Stimulated activated CD8-positive, alpha-beta memory T cell treated with anti-CD3 and anti-CD28 coated beads, Interleukin-7, amount 100 ng/mL, for 1 hour (primary cell): ENCODE data around the gene FBLL1.
"Not testable (repeated sequence)": the region's sequence is repeated elsewhere in the genome, so short reads cannot be mapped to it uniquely, and the experiment has no call there.

ENCODE experiments used
- DNase-seq, 2 donors: peaks; one replicate each; pipeline ENCODE4 v3.0.0-alpha.2; 2020; ENCODE audit warnings: low read depth in 2 of 2

Gene FBLL1

GRCh38 chr5:168528521-168529373 lies at the start of gene FBLL1:
Gene FBLL1 (plus strand): TSS chr5:168529305. CDS start chr5:168529505, 200 bp downstream.
- no peak for DNase-seq

DNA sequence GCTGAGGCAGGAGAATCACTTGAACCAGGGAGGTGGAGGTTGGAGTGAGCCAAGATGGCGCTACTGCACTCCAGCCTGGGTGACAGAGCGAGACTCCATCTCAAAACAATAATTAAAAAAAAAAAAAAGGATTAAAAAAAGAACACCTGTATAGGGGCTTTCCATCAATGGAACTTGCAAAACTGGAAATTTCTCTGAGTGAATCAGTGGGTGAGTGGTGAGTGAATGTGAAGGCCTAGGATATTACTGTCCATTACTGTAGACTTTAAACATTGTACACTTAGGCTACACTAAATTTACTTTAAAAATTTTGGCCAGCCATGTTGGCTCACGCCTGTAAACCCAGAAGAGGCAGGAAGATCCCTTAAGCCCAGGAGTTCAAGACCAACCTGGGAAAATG lies 48.5 kb upstream of the FBLL1 start:
- DNase-seq = no peak

DNA sequence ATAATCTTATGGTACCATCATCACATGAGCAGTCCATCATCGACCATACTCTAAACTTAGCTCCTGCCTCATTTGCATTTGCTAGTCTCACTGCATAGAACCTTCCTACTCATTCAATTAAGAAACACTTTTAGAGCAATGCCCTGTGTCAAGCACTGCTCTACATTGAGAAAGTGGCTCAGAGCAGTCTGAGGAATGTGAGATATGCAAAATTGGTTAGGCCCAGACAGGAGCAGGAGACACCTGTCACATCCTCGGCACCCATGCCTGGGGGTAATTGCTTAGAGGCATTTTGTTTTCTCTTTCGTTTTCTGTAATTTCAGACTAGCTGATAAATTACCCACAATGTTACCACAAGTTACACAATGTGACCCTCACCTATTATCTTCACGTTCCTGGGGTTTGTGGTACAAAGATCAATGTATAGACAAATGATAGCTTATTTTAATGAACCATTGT lies 47.7 kb upstream of the FBLL1 start:
- DNase-seq = no peak

DNA sequence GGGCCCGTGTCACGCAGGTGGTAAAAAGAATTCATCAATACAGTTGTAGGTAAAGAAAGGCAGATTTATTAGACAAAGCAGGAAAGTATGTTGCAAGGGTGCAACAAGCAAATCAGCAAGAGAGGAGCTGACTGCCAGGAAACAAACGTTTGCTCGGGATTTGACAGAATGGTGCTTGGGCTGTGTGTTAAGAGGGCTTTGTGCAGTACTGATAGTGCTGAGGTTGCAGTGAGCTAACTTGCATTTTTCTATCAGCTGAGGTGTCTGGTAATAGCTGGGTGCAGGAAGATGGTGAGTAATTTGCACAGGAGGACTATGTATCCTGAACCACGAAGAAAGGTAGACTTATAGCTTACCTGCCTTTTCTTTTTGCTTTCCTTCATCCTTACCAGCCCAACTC lies 46.7 kb upstream of the FBLL1 start:
- DNase-seq = no peak

DNA sequence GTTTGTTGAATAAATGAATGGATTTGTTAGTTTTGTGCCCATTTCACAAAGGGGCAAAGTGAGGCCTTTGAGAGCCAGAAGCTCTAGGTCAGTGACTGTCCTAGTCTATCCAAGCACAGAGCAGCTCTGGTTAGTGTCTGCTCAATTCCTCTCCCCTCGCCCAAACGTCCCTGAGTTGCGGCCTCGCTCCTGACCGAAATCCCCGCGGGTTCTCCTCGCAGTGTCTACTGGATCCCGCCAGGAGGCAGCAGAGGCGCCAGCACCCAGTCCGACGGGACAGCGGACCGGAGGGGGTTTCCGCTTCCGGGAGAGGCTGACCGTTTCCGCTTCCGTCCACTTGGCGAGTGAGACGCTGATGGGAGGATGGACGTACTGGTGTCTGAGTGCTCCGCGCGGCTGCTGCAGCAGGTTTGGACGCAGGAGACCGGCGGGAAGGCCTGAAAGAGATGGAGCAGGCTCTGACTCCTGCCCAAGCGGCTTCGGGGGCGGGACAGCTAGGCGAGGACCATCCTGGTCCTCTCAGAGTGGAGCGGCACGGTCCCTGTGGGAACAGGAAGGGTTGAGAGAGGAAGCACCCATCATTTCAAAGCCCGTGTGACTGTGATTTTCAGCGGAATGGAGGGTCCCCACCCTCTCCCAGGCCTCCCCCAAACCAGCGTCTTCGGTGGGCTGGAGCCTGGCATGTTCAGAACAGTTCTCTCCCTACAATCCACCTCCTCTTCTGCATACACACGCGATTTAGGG lies 42.8 kb upstream of the FBLL1 start, which contains the start of gene RARS1:
TSS of gene RARS1 (plus strand) at position 336 of the 744 bp plus-strand sequence. CDS start at position 364, 28 bp downstream.
- DNase-seq = peak; percentile 75 to 76

- DNase-seq = no peak
Observed at GRCh38 chr5:168489059-168489458, 40.0 kb upstream of the FBLL1 start.

- DNase-seq = no peak
Observed at GRCh38 chr5:168494057-168494555, 35.0 kb upstream of the FBLL1 start.

DNA sequence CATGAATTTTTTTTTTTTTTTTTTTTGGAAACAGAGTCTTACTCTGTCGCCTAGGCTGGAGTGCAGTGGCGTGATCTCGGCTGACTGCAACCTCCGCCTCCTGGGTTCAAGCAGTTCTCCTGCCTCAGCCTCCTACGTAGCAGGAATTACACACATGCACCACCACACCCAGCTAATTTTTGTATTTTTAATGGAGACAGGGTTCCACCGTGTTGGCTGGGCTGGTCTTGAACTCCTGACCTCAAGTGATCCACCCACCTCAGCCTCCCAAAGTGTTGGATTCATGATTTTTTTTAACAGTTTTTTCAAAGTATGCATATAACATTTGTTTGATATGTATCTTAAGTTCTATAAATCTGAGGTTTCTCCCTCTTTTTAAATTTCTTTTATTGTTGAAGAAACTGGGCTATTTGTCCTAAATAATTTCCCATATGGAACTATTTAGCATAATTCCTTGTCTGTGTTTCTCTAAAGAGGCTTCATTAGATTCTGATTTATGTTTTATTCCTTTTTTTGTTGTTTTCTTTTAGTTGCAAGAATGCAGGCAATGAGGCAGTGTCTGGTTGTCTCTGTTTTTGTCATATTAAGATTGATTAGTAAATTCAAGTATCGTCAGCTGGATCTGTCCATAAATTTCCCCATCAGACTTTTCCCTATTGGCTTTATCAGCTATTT lies 26.4 kb upstream of the FBLL1 start:
- no peak for DNase-seq

DNA sequence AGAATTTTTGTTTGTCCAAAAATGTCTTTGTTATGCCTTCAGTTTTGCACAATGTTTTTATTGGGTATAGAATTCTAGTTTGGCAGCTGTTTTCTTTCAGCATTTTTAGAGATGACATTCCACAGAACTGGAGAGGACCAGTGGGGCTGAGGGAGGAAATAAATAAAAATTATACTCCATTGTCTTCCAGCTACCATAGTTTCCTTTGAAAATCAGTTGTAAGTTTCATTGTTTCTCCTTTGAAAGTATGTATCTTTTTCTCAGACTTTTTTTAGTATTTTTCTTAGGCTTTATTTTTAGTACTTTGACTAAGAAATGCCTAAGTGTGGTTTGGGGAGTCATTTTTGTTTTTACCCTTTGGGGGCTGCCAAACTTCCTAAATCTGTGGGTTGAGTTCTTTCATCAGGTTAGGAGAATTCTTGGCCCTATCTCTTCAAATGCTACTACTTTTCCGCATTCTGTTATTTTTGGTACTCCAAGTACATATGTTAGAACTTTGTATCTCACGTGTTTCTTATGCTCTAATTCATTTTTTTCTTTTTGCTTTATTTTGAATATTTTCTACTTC lies 15.2 kb upstream of the FBLL1 start:
- DNase-seq = no peak

DNA sequence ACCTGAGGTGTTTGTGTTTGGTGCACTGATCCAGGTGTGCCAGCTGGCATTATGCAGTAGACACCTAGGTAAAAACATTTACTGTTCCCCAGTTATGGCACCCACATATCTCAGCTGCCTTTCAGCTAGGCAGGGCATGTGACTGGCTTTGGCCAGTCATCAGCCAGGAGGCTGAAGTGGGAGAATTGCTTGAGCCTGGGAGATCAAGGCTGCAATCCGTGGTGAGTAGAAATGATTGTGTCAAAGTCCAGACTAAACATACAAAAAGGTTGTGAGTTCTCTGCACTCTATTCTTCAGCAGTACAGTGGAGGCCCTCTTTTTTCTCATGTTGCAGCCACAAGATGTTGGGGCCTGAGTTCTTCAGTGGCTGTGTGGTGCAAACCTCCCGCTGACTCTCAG lies 3.2 kb upstream of the FBLL1 start:
- DNase-seq = no peak

- no peak for DNase-seq
Observed at GRCh38 chr5:168527756-168528295, 1.3 kb upstream of the FBLL1 start.

GRCh38 chr5:168529374-168530234 lies 499 bp downstream of the FBLL1 start:
- no peak for DNase-seq

DNA sequence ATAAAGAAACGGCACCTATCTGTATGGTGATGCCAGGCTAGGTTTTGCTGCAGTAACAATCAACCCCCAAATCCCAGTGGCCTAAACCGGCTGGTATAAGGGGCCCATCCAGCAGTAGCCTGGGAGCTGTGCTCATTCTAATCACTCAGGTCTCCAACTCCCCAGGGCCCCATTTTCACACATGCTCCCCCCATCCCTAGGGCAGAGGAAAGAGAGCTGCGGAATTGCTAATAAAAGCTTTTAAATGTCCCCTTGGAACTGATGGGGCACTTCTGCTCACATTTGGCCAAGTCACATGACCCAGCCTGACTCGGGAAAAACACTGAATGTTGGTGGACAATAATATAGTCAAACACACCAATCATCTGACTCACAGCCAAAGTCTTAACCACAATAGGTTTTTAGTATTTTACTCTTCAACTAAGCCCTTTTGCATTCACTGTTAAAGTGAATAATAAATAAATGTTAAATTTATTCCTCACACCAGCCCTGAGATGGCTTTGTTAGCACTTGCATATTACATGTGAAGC lies 1.6 kb downstream of the FBLL1 start:
- DNase-seq = no peak

DNA sequence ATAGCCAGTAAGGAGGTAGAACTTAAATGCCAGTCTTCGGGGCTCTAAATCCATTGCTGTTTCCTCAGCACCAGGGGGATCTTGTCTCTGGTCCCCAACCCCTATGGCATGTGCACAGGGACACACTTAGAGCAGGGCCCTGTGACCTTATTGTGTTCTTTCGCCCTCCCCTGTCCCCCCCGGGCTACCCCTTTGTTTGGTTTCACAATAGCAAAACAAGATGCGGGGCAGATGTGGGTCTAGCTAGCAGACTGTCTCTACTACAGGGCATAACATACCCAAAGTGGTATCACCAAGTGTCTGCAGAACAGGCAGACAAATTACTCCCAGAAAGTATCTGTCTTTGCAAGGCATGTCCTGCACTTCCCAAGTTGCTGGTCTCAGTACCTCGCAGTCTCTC lies 2.1 kb downstream of the FBLL1 start:
- DNase-seq = no peak

DNA sequence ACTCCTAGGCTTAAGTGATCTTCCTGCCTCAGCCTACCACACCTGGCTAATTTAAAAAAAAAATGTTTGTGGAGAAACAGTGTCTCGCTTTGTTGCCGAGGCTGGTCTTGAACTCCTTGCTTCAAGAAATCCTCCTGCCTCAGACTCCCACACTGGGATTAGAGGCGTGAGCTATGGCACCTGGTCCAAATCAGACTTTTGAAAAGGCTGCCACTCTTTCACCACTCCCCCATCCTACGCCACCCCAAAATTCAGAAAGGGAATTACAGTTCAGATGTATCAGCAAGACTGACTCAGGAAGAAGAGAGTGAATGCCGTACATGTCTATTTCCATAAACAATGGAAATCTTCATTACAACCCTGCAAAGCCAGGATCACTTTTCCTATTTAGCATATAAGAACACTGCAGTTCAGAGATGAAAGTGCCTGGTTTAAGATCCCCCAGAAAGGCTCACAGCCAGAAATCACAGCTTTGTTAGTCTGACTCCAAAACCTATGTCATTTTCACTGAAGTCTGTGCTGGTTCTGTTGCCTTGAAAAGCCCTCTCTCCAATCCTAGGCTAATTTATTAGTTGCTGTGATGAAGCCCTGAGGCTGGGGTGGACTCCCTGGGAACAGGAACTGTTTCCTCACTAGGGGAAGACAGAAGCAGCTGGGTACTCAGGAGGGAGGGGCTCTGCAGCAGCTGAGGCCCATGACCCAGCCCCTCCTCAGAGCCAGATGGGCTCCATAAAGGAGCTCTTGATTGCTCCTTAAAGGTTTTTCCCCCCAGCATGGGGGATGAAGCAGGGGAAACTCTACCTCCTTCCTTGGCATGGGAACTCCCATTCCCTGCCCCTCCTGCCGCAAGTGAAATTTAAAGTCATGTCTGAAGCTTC lies 3.1 kb downstream of the FBLL1 start:
- no peak for DNase-seq

GRCh38 chr5:168534351-168534750 lies 5.2 kb downstream of the FBLL1 start:
- not testable (repeated sequence) for DNase-seq

GRCh38 chr5:168537176-168537575 lies 8.1 kb downstream of the FBLL1 start:
- DNase-seq = no peak

DNA sequence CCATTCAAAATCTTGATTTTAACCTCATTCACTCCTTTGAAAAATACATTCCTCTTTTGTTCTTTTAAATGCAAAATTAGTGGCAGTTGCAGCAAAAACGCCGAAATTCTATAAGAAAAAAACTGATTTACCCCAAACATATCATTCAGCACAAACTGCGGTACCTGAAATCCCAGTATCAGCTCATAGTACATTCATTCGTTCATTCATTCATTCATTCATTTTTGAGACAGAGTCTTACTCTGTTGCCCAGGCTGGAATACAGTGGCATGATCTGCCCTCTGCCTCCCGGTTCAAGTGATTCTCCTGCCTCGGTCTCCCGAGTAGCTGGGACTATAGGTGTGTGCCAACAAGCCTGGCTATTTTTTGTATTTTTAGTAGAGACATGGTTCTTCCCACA lies 20.4 kb downstream of the FBLL1 start:
- no peak for DNase-seq

DNA sequence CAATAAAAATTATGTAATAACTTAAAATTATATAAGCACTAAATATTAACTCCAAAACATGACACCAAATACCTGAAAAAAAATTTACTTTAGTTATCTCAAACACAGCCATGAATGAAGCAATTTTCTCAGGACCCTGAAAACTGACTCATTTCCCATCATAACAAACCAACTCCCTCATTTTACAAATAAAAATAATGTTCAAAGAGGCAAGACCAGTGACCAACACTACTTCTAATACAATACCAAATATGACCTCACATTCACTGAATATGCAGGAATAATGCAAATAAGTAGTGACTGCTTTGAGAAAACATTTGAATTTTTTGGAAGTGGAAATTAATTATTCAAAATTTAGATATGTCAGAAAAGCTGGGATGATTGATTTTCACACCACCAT lies 21.6 kb downstream of the FBLL1 start:
- no peak for DNase-seq
